Measurements from ENCODE around the gene CMYA5. TPM values are rescaled to one million over a fixed set of nuclear protein-coding genes. Genes with fewer than 3 reads are reported as not detected.
"Not testable (repeated sequence)": the region's sequence is repeated elsewhere in the genome, so short reads cannot be mapped to it uniquely, and the experiment has no call there.

CMYA5 gene
- total and polyA plus RNA-seq, 4 donors = 1.3 to 2.9 (median 2.0) TPM

GRCh38 chr5:79704553-79704952 is 14.9 kb downstream of the CMYA5 start:
- H3K9ac ChIP-seq (ENCODE audit: low read depth in 1 of 2, low read length in 2 of 2) = no peak overlapping the region
- no peak overlapping the region for H3K27ac ChIP-seq (ENCODE audit: low read depth in 1 of 2, low read length in 2 of 2)
- TF ChIP-seq RXRA (IDR thresholded peaks at IDR 0.05) (no peak), TAF1 (conservative IDR thresholded peaks at IDR 0.05) (no peak), REST (IDR thresholded peaks at IDR 0.05) (no peak), RAD21 (IDR thresholded peaks at IDR 0.05) (no peak), EGR1 (IDR thresholded peaks at IDR 0.05; ENCODE audit: low read depth in 2 of 2) (no peak), HNF4G (IDR thresholded peaks at IDR 0.05) (no peak), CTCF (IDR thresholded peaks at IDR 0.05; ENCODE audit: low read depth, low read length, missing input control) (no peak), GABPA (IDR thresholded peaks at IDR 0.05 in 1 of 2, conservative IDR thresholded peaks at IDR 0.05 in 1 of 2) (no peak), ZBTB33 (IDR thresholded peaks at IDR 0.05) (no peak), SP1 (IDR thresholded peaks at IDR 0.05) (no peak), NR2F2 (IDR thresholded peaks at IDR 0.05) (no peak), JUND (IDR thresholded peaks at IDR 0.05) (no peak), YY1 (IDR thresholded peaks at IDR 0.05) (no peak)
- no peaks in the 10 kb centered on the region for H3K9me3 ChIP-seq (ENCODE audit: control insufficient read depth in 4 of 4, low read length in 3 of 4)
- H3K4me3 ChIP-seq (ENCODE audit: low read depth in 1 of 3, low read length in 3 of 3) = no peak overlapping the region
- no peaks in the 10 kb centered on the region for H3K36me3 ChIP-seq (ENCODE audit: control insufficient read depth in 4 of 4, insufficient read depth in 3 of 4, low read depth in 1 of 4, low read length in 3 of 4)
- no peak for DNase-seq (ENCODE audit: low spot score)
- peaks cover 0 to 7% (median 0%) of the 10 kb centered on the region in 4 donors for H3K4me1 ChIP-seq (ENCODE audit: control insufficient read depth in 4 of 4, insufficient read depth in 4 of 4, low read length in 3 of 4)
- H3K27me3 ChIP-seq (ENCODE audit: control insufficient read depth in 4 of 4, insufficient read depth in 4 of 4, low read length in 3 of 4) = no peaks in the 10 kb centered on the region

- no peaks in the 10 kb centered on the region for H3K27me3 ChIP-seq (ENCODE audit: control insufficient read depth in 4 of 4, insufficient read depth in 4 of 4, low read length in 3 of 4)
- DNase-seq (ENCODE audit: low spot score) = no peak
- peaks cover 0 to 7% (median 0%) of the 10 kb centered on the region in 4 donors for H3K4me1 ChIP-seq (ENCODE audit: control insufficient read depth in 4 of 4, insufficient read depth in 4 of 4, low read length in 3 of 4)
- no peaks in the 10 kb centered on the region for H3K36me3 ChIP-seq (ENCODE audit: control insufficient read depth in 4 of 4, insufficient read depth in 3 of 4, low read depth in 1 of 4, low read length in 3 of 4)
- H3K27ac ChIP-seq (ENCODE audit: low read depth in 1 of 2, low read length in 2 of 2) = no peak overlapping the region
- H3K9ac ChIP-seq (ENCODE audit: low read depth in 1 of 2, low read length in 2 of 2) = no peak overlapping the region
- WGBS = 93% methylated on average over 3 of the region's 3 CpGs
- TF ChIP-seq RAD21 (IDR thresholded peaks at IDR 0.05) (no peak), RXRA (IDR thresholded peaks at IDR 0.05) (no peak)
- no peaks in the 10 kb centered on the region for H3K9me3 ChIP-seq (ENCODE audit: control insufficient read depth in 4 of 4, low read length in 3 of 4)
- no peak overlapping the region for H3K4me3 ChIP-seq (ENCODE audit: low read depth in 1 of 3, low read length in 3 of 3)
Measured at GRCh38 chr5:79705632-79706031, 16.0 kb downstream of the CMYA5 start.

GRCh38 chr5:79706317-79706716 is 16.7 kb downstream of the CMYA5 start:
- WGBS = 91% methylated on average over 8 of the region's 8 CpGs
- not testable (repeated sequence) for H3K27ac ChIP-seq (ENCODE audit: low read depth in 1 of 2, low read length in 2 of 2); H3K4me1 ChIP-seq (ENCODE audit: control insufficient read depth in 4 of 4, insufficient read depth in 4 of 4, low read length in 3 of 4); H3K36me3 ChIP-seq (ENCODE audit: control insufficient read depth in 4 of 4, insufficient read depth in 3 of 4, low read depth in 1 of 4, low read length in 3 of 4); H3K9me3 ChIP-seq (ENCODE audit: control insufficient read depth in 4 of 4, low read length in 3 of 4); H3K4me3 ChIP-seq (ENCODE audit: low read depth in 1 of 3, low read length in 3 of 3); H3K9ac ChIP-seq (ENCODE audit: low read depth in 1 of 2, low read length in 2 of 2); H3K27me3 ChIP-seq (ENCODE audit: control insufficient read depth in 4 of 4, insufficient read depth in 4 of 4, low read length in 3 of 4); DNase-seq (ENCODE audit: low spot score)
